BE2C (cell line): ENCODE results near the gene SYNGAP1.

Experiments used
- DNase-seq: peaks from one replicate; pipeline ENCODE4 v3.0.0-alpha.2; 2020
- H3K27me3 ChIP-seq: fragments of 250-450 bp; sonication (Bioruptor Pico); 2 replicates; pipeline ENCODE4 v1.5.1; 2020; ENCODE audit warnings: mild to moderate bottlenecking
- H3K36me3 ChIP-seq: fragments of 250-450 bp; sonication (Bioruptor Pico); 2 replicates; pipeline ENCODE4 v1.5.1; 2020; ENCODE audit warnings: mild to moderate bottlenecking
- H3K4me1 ChIP-seq: fragments of 250-450 bp; sonication (Bioruptor Pico); 2 replicates; pipeline ENCODE4 v1.5.1; 2020
- H3K4me3 ChIP-seq: 2 replicates; pipeline ENCODE4 v1.5.1; 2011; ENCODE audit warnings: low read depth, low read length
- H3K9me3 ChIP-seq: fragments of 250-450 bp; sonication (Bioruptor Pico); 2 replicates; pipeline ENCODE4 v1.5.1; 2020
- CTCF ChIP-seq: IDR thresholded peaks from 2 replicates; pipeline ENCODE4 v1.5.1; 2012; ENCODE audit warnings: mild to moderate bottlenecking, low read depth, low read length

The SYNGAP1 gene

GRCh38 chr6:33455051-33455450 lies 35.2 kb downstream of the SYNGAP1 start:
- no peaks in the 10 kb centered on the region for H3K27me3 ChIP-seq
- no peak for DNase-seq

GRCh38 chr6:33456156-33456555 lies 36.3 kb downstream of the SYNGAP1 start:
- H3K9me3 ChIP-seq, result no peaks in the 10 kb centered on the region
- no peak overlapping the region for H3K4me3 ChIP-seq
- peaks cover 14% of the 10 kb centered on the region; the same call in 1 of the 2 replicates for H3K36me3 ChIP-seq
- no peak for TF ChIP-seq CTCF
- DNase-seq, result no peak
- no peaks in the 10 kb centered on the region for H3K4me1 ChIP-seq
- no peaks in the 10 kb centered on the region for H3K27me3 ChIP-seq

More at GRCh38 chr6:33455051-33455450, 35.2 kb downstream of the SYNGAP1 start:
- no peaks in the 10 kb centered on the region for H3K4me1 ChIP-seq
- H3K36me3 ChIP-seq, result peaks cover 14% of the 10 kb centered on the region; the same call in 1 of the 2 replicates
- no peaks in the 10 kb centered on the region for H3K9me3 ChIP-seq
- TF ChIP-seq CTCF, result no peak
- H3K4me3 ChIP-seq, result peak overlapping the region; percentile 94

- no peaks in the 10 kb centered on the region for H3K27me3 ChIP-seq
- TF ChIP-seq CTCF, result no peak
Observed at GRCh38 chr6:33458676-33459075, 38.8 kb downstream of the SYNGAP1 start.

GRCh38 chr6:33459226-33459625 lies 39.4 kb downstream of the SYNGAP1 start:
- no peak for DNase-seq
- no peaks in the 10 kb centered on the region for H3K4me1 ChIP-seq
- no peak for TF ChIP-seq CTCF
- peaks cover 14% of the 10 kb centered on the region; the same call in 1 of the 2 replicates for H3K36me3 ChIP-seq
- H3K9me3 ChIP-seq, result no peaks in the 10 kb centered on the region
- H3K4me3 ChIP-seq, result no peak overlapping the region
- H3K27me3 ChIP-seq, result no peaks in the 10 kb centered on the region

More at GRCh38 chr6:33458676-33459075, 38.8 kb downstream of the SYNGAP1 start:
- H3K36me3 ChIP-seq, result peaks cover 14% of the 10 kb centered on the region; the same call in 1 of the 2 replicates
- H3K9me3 ChIP-seq, result no peaks in the 10 kb centered on the region
- no peak overlapping the region for H3K4me3 ChIP-seq
- H3K4me1 ChIP-seq, result no peaks in the 10 kb centered on the region
- no peak for DNase-seq

- H3K4me1 ChIP-seq, result no peaks in the 10 kb centered on the region
- H3K27me3 ChIP-seq, result no peaks in the 10 kb centered on the region
- H3K9me3 ChIP-seq, result no peaks in the 10 kb centered on the region
- DNase-seq, result no peak
- H3K36me3 ChIP-seq, result no peaks in the 10 kb centered on the region
- no peak for TF ChIP-seq CTCF
- no peak overlapping the region for H3K4me3 ChIP-seq
Observed at GRCh38 chr6:33466075-33466735, 46.3 kb downstream of the SYNGAP1 start.

- Histone ChIP-seq H3K4me3 (no peak overlapping the region), H3K4me1 (no peaks in the 10 kb centered on the region), H3K9me3 (no peaks in the 10 kb centered on the region), H3K27me3 (no peaks in the 10 kb centered on the region), H3K36me3 (no peaks in the 10 kb centered on the region)
- no peak for TF ChIP-seq CTCF
- no peak for DNase-seq
Observed at GRCh38 chr6:33467091-33467490, 47.2 kb downstream of the SYNGAP1 start.
